ENCODE data around the gene CHCHD2. TPM values are rescaled to one million over a fixed set of nuclear protein-coding genes. Genes with fewer than 3 reads are reported as not detected.

The CHCHD2 gene
- total and polyA plus RNA-seq, 2 of the 13 experiments (the other 11 are each of a cell fraction or from before 2014, with no cell fraction given) = 330 to 572 TPM

GRCh38 chr7:56063882-56064625 lies 42.2 kb downstream of the CHCHD2 start, which contains the start of gene SUMF2 (continued):
- TF ChIP-seq JDP2 (CRISPR knock-in tag; IDR thresholded peaks at IDR 0.05; ENCODE audit: borderline replicate concordance) (no peak), BCL3 (CRISPR knock-in tag; IDR thresholded peaks at IDR 0.05) (peak; percentile 68; the same call in 1 of the 2 replicates), ZNF660 (CRISPR knock-in tag; IDR thresholded peaks at IDR 0.05; ENCODE audit: borderline replicate concordance, low read depth) (no peak), DNMT1 (CRISPR knock-in tag; IDR thresholded peaks at IDR 0.05) (no peak), GZF1 (CRISPR knock-in tag; IDR thresholded peaks at IDR 0.05) (no peak), HNF4A (CRISPR knock-in tag; IDR thresholded peaks at IDR 0.05) (peak; percentile 32; the same call in 1 of the 2 replicates), ZNF891 (CRISPR knock-in tag; IDR thresholded peaks at IDR 0.05) (0 out of 2 replicates have a peak, but pooled peaks have one; percentile 50), CC2D1A (CRISPR knock-in tag; IDR thresholded peaks at IDR 0.05) (no peak), ZNF407 (CRISPR knock-in tag; IDR thresholded peaks at IDR 0.05; ENCODE audit: not compliant biosample characterization) (peak; percentile 87), U2AF2 (IDR thresholded peaks at IDR 0.05; ENCODE audit: low read depth, low read length) (no peak), GTF3A (CRISPR knock-in tag; conservative IDR thresholded peaks at IDR 0.05) (no peak), ZNF782 (CRISPR knock-in tag; IDR thresholded peaks at IDR 0.05; ENCODE audit: borderline replicate concordance) (peak; percentile 46; the same call in 1 of the 2 replicates), CAMTA2 (CRISPR knock-in tag; IDR thresholded peaks at IDR 0.05; ENCODE audit: borderline replicate concordance) (no peak), ETV6 (CRISPR knock-in tag; conservative IDR thresholded peaks at IDR 0.05) (no peak), CBX5 (CRISPR knock-in tag; IDR thresholded peaks at IDR 0.05; ENCODE audit: borderline replicate concordance) (no peak), PITX1 (CRISPR knock-in tag; IDR thresholded peaks at IDR 0.05) (peak; percentile 70), ZNF496 (CRISPR knock-in tag; IDR thresholded peaks at IDR 0.05; ENCODE audit: insufficient replicate concordance) (no peak), HNRNPLL (IDR thresholded peaks at IDR 0.05; ENCODE audit: low read depth, low read length, poor library complexity, severe bottlenecking) (peak; percentile 80), RFXANK (CRISPR knock-in tag; IDR thresholded peaks at IDR 0.05) (no peak; the same call in 1 of the 2 replicates), ZNF251 (CRISPR knock-in tag; IDR thresholded peaks at IDR 0.05) (no peak), SETDB1 (CRISPR knock-in tag; IDR thresholded peaks at IDR 0.05; ENCODE audit: borderline replicate concordance) (no peak)

All from HepG2 (cell line).